ENCODE measurements around the gene ARID4B. TPM values are rescaled to one million over a fixed set of nuclear protein-coding genes. Genes with fewer than 3 reads are reported as not detected.

ARID4B gene
- polyA plus RNA-seq, 1 donor (not counting 4 experiments of a cell fraction or from before 2014, with no cell fraction given), result 12.7 TPM

DNA sequence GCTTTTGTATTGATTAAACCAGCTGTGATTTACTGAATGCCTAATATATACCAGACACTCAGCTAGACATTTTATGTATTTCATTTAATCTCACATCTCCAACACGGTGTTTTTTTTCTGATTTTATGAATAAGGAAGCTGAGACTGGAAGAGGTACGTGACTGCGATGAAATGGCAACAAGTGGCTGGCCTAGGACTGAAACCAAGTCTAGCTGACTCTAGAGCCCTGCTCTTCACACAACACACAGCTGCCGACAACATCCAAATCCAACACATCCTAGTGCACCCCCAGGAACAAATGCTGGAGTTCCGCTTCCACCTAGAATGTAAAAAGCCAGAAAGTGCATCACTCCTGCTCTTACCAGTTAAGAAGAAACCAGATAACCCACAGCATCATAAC is 188.7 kb downstream of the ARID4B start:
- FAIRE-seq, result no peak
- no peak overlapping the region for H3K4me3 ChIP-seq (ENCODE audit: control insufficient read depth in 2 of 3, extremely low read depth in 1 of 3, insufficient read depth in 2 of 3, low read depth in 1 of 3, low read length in 3 of 3)
- peaks cover 38 to 40% of the 10 kb centered on the region in 2 experiments for H3K36me3 ChIP-seq (ENCODE audit: control insufficient read depth in 2 of 2, extremely low read depth in 1 of 2, insufficient read depth in 2 of 2, low read length in 2 of 2)

GRCh38 chr1:235138821-235139220 is 189.2 kb downstream of the ARID4B start:
- Histone ChIP-seq H3K4me1 (ENCODE audit: control insufficient read depth, extremely low read depth, insufficient read depth, low read length) (no peaks in the 10 kb centered on the region), H3K79me2 (ENCODE audit: control insufficient read depth, insufficient read depth, low read length) (peaks cover 10% of the 10 kb centered on the region), H3K9me1 (ENCODE audit: control insufficient read depth, extremely low read depth, insufficient read depth, low read length) (no peaks in the 10 kb centered on the region), H2AFZ (ENCODE audit: control insufficient read depth, low read length) (no peak overlapping the region), H3K27ac (ENCODE audit: control insufficient read depth, insufficient read depth, low read length) (no peak overlapping the region), H3K4me2 (ENCODE audit: control insufficient read depth, extremely low read depth, insufficient read depth, low read depth, low read length) (no peak overlapping the region), H3K27me3 (ENCODE audit: control insufficient read depth, extremely low read depth, insufficient read depth, low read length) (no peaks in the 10 kb centered on the region), H3K9ac (ENCODE audit: control insufficient read depth, extremely low read depth, insufficient read depth, low read length) (no peak overlapping the region), H3K36me3 (ENCODE audit: control insufficient read depth in 2 of 2, extremely low read depth in 1 of 2, insufficient read depth in 2 of 2, low read length in 2 of 2) (peaks cover 40 to 41% of the 10 kb centered on the region in 2 experiments), H3K9me3 (ENCODE audit: control insufficient read depth, low read depth, low read length) (no peaks in the 10 kb centered on the region), H3K4me3 (ENCODE audit: control insufficient read depth in 2 of 3, extremely low read depth in 1 of 3, insufficient read depth in 2 of 3, low read depth in 1 of 3, low read length in 3 of 3) (no peak overlapping the region), H4K20me1 (ENCODE audit: control insufficient read depth, extremely low read depth, insufficient read depth, low read length) (no peaks in the 10 kb centered on the region)
- dilution Hi-C loops (cut with MboI; ENCODE audit: extremely low pct_ligation_motif_present, low sequenced_read_pairs), result no loop called here
- DNase-seq (ENCODE audit: low read depth, low spot score) (no peak), FAIRE-seq (no peak)
- no peak for TF ChIP-seq EZH2 (IDR thresholded peaks at IDR 0.05; ENCODE audit: low read length)
- TF ChIP-seq, protein P1, sequence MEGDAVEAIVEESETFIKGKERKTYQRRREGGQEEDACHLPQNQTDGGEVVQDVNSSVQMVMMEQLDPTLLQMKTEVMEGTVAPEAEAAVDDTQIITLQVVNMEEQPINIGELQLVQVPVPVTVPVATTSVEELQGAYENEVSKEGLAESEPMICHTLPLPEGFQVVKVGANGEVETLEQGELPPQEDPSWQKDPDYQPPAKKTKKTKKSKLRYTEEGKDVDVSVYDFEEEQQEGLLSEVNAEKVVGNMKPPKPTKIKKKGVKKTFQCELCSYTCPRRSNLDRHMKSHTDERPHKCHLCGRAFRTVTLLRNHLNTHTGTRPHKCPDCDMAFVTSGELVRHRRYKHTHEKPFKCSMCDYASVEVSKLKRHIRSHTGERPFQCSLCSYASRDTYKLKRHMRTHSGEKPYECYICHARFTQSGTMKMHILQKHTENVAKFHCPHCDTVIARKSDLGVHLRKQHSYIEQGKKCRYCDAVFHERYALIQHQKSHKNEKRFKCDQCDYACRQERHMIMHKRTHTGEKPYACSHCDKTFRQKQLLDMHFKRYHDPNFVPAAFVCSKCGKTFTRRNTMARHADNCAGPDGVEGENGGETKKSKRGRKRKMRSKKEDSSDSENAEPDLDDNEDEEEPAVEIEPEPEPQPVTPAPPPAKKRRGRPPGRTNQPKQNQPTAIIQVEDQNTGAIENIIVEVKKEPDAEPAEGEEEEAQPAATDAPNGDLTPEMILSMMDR (optimal IDR thresholded peaks at IDR 0.05 in 1 of 3, IDR thresholded peaks at IDR 0.05 in 1 of 3, conservative IDR thresholded peaks at IDR 0.05 in 1 of 3; ENCODE audit: extremely low read depth in 1 of 3, insufficient read depth in 2 of 3, low read length in 3 of 3), result no peak

More for the DNA sequence above, 188.7 kb downstream of the ARID4B start:
- dilution Hi-C loops (cut with MboI; ENCODE audit: extremely low pct_ligation_motif_present, low sequenced_read_pairs), result no loop called here
- DNase-seq (ENCODE audit: low read depth, low spot score), result no peak
- H3K27me3 ChIP-seq (ENCODE audit: control insufficient read depth, extremely low read depth, insufficient read depth, low read length), result no peaks in the 10 kb centered on the region
- no peaks in the 10 kb centered on the region for H3K9me1 ChIP-seq (ENCODE audit: control insufficient read depth, extremely low read depth, insufficient read depth, low read length)
- H3K4me2 ChIP-seq (ENCODE audit: control insufficient read depth, extremely low read depth, insufficient read depth, low read depth, low read length), result no peak overlapping the region
- no peaks in the 10 kb centered on the region for H3K9me3 ChIP-seq (ENCODE audit: control insufficient read depth, low read depth, low read length)
- TF ChIP-seq EZH2 (IDR thresholded peaks at IDR 0.05; ENCODE audit: low read length), result no peak
- TF ChIP-seq, protein P1 (optimal IDR thresholded peaks at IDR 0.05 in 1 of 3, IDR thresholded peaks at IDR 0.05 in 1 of 3, conservative IDR thresholded peaks at IDR 0.05 in 1 of 3; ENCODE audit: extremely low read depth in 1 of 3, insufficient read depth in 2 of 3, low read length in 3 of 3), result no peak
- no peak overlapping the region for H3K9ac ChIP-seq (ENCODE audit: control insufficient read depth, extremely low read depth, insufficient read depth, low read length)
- no peak overlapping the region for H2AFZ ChIP-seq (ENCODE audit: control insufficient read depth, low read length)
- no peaks in the 10 kb centered on the region for H4K20me1 ChIP-seq (ENCODE audit: control insufficient read depth, extremely low read depth, insufficient read depth, low read length)
- H3K79me2 ChIP-seq (ENCODE audit: control insufficient read depth, insufficient read depth, low read length), result peaks cover 11% of the 10 kb centered on the region
- H3K27ac ChIP-seq (ENCODE audit: control insufficient read depth, insufficient read depth, low read length), result no peak overlapping the region
- no peaks in the 10 kb centered on the region for H3K4me1 ChIP-seq (ENCODE audit: control insufficient read depth, extremely low read depth, insufficient read depth, low read length)

Data from keratinocyte (primary cell).